AG09319 (cell line): ENCODE results near the gene BCS1L.

Source experiments
- DNase-seq: peaks from one replicate; pipeline ENCODE4 v3.0.0-alpha.2; 2010; ENCODE audit warnings: low read depth; ENCODE audit errors: extremely low read depth
- TF ChIP-seq, protein P1 (sequence below): IDR thresholded peaks from 2 replicates; pipeline ENCODE4 v1.5.1; 2011; ENCODE audit warnings: low read depth, mild to moderate bottlenecking, inconsistent platforms, low read length, moderate library complexity

BCS1L gene

DNA sequence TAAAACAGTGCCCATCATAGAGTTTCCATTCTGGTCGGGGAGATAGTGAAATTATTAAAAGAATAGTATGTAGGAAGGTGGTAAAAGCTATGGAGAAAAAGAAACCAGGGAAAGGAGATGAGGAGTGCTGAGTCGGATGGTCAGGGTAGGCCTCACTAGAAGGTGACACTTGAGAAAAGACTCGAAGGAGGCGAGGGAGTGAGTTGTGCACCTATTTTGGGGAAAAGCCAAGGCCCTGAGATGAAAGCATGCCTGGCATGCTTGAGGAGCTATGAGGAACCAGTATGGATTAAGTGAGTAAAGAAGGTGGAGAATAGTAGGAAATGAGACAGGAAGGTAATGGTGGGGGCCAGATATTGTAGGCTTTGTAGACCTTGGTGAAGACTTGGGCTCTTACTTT, 43.9 kb downstream of the BCS1L start:
- no peak for DNase-seq
- TF ChIP-seq, protein P1, sequence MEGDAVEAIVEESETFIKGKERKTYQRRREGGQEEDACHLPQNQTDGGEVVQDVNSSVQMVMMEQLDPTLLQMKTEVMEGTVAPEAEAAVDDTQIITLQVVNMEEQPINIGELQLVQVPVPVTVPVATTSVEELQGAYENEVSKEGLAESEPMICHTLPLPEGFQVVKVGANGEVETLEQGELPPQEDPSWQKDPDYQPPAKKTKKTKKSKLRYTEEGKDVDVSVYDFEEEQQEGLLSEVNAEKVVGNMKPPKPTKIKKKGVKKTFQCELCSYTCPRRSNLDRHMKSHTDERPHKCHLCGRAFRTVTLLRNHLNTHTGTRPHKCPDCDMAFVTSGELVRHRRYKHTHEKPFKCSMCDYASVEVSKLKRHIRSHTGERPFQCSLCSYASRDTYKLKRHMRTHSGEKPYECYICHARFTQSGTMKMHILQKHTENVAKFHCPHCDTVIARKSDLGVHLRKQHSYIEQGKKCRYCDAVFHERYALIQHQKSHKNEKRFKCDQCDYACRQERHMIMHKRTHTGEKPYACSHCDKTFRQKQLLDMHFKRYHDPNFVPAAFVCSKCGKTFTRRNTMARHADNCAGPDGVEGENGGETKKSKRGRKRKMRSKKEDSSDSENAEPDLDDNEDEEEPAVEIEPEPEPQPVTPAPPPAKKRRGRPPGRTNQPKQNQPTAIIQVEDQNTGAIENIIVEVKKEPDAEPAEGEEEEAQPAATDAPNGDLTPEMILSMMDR: no peak

DNA sequence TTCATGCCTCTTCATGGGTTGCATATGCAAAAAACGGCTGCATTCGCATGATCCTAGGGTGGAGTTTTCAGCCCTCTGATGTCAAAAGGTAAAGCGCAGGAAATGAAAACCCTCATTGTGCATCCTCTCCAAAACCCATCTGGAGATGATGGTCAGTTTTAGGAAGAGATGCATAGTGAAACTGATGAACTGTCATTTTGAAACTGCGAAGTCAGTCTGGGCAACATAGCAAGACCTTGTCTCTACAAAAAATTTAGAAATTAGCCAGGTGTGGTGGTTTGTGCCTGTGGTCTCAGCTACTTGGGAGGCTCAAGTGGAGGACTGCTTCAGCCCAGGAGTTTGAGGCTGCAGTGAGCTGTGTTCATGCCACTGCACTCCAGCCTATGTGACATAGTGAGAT, 48.6 kb downstream of the BCS1L start:
- TF ChIP-seq, protein P1: no peak
- no peak for DNase-seq

DNA sequence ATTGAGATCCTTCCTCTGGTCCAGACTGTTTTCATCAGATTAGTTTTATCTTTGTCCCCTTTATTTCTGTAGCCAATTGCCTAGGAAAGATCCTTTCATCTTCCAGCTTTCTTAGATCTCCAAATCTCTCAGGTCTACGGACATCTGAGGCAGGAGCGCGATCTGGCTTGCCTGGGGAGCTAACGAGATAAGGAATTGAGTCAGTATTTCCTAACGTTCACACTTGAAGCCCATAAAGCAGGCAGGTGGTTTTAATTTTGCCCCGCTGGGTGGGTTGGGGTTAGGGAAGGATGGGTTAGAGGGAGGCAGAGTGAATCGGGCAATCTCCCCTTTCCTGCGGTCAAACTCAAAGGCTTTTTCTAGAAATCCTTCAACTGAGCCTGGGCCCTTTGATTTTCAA, 50.4 kb downstream of the BCS1L start:
- TF ChIP-seq, protein P1: no peak
- no peak for DNase-seq

DNA sequence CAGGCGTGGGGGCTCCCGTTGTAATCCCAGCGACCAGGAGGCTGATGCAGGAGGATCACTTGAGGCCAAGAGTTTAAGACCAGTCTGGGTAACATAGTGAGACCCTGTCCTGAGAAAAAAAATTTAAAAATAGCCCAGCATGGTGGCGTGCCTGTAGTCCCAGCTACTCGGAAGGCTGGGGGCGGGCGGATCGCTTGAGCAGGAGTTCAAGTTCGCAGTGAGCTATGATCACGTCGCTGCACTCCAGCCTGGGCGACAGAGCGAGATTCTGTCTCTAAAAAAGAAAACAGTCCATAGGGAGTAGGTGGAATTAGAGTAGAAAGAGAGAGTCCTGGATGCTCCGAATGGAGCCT, 50.8 kb downstream of the BCS1L start:
- TF ChIP-seq, protein P1: no peak
- no peak for DNase-seq

DNA sequence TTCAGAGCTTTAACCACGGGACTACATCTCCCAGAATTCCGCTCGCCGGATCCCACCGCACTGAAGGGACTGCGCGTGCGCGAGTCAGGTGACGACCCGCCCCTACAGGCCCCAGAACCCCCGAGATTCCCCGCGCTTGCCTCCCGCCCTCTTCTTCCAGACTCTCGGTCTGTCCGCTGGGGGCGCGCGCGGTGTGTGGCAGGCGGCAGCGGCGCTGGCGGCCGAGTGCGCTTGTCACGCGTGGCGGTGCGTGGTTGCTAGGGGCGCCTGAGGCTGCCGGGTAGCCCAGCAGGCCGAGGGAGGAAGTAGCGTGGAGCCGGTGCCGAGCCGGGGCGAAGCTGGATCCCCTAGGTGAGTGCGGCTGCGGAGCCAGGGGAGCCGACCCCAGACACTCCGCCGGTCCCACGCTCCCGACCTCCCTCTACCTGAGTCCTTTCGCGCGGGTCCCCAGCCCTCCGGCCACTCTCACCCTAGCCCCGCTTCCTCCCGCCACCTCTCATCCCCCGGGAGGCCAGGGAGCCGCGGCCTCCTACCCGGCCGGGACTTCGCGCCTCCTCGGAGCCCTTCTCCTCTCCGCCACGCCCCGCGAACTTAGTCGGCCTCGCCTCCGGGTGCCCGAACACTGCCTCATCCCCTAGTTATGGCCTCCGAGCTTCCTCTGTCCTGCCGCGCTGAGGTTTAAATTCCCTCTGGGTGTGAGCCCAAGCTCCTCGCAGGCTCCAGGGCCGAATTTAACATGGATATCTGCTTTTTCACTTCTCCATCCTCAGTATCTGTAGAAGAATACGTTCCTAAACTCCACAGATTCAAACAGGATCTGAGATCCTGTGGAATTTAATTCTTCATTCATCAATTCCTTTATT, 51.4 kb downstream of the BCS1L start, which contains the start of gene TTLL4:
Gene TTLL4, plus strand, starts transcription at position 149 of the 863 bp plus-strand sequence. CDS start 26,842 bp downstream, outside the sequence.
- peak; percentile 89 for DNase-seq
- TF ChIP-seq, protein P1: peak; percentile 68

DNA sequence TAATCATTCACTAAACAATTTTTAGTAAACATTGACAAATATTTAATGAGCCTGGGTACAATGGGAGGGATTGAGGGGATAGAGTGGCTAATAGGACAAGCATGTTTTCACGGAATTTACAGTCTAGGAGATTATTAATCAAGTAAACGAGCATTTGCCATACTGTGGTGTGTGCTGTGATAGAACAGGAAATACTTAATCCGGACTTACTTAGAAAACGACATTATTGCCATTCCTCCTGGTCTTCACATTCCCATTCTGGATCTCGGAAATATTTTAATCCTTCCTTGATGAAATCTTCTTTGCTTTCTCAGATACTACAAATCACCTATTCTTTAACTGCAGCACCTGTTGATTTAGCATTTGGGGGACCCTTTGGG, 52.1 kb downstream of the BCS1L start:
- no peak for DNase-seq
- TF ChIP-seq, protein P1: no peak
